ENCODE results near the gene PRMT7. TPM values are rescaled to one million over a fixed set of nuclear protein-coding genes. Genes with fewer than 3 reads are reported as not detected.

The PRMT7 gene
- polyA plus RNA-seq, 1 donor (not counting 4 experiments of a cell fraction or from before 2014, with no cell fraction given) = 27.4 TPM

DNA sequence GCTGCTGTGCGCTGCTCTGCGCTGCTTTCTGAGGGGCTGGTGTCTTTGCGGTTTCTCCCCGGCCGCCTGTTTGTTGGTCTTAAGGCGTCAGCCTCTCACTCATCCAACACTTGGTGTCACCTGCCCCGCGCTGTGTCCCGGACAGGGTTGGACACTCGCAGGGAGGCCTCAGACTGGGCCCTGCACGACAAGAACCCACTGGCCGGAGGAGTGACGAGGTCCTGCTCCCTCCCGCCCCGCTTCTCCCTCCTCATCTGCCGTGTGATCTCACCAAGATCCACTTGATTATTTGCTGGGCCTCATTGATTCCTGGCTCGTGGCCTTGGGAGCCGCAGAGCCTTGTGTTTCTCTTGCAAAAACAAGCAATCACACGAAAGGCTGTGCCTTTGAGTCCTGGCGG, 56.6 kb downstream of the PRMT7 start:
- peaks cover 38% of the 10 kb centered on the region for H3K27me3 ChIP-seq (ENCODE audit: control insufficient read depth, extremely low read depth, insufficient read depth, low read length)
- H4K20me1 ChIP-seq (ENCODE audit: control insufficient read depth, extremely low read depth, insufficient read depth, low read length) = no peaks in the 10 kb centered on the region
- no peak overlapping the region for H3K27ac ChIP-seq (ENCODE audit: control insufficient read depth, insufficient read depth, low read length)
- H3K36me3 ChIP-seq (ENCODE audit: control insufficient read depth in 2 of 2, extremely low read depth in 1 of 2, insufficient read depth in 2 of 2, low read length in 2 of 2) = no peaks in the 10 kb centered on the region
- dilution Hi-C loops (cut with MboI; ENCODE audit: extremely low pct_ligation_motif_present, low sequenced_read_pairs) = no loop called here
- no peak for DNase-seq (ENCODE audit: low read depth, low spot score)
- no peaks in the 10 kb centered on the region for H3K9me1 ChIP-seq (ENCODE audit: control insufficient read depth, extremely low read depth, insufficient read depth, low read length)
- no peaks in the 10 kb centered on the region for H3K9me3 ChIP-seq (ENCODE audit: control insufficient read depth, low read depth, low read length)
- no peak overlapping the region for H3K4me3 ChIP-seq (ENCODE audit: control insufficient read depth in 2 of 3, extremely low read depth in 1 of 3, insufficient read depth in 2 of 3, low read depth in 1 of 3, low read length in 3 of 3)
- H2AFZ ChIP-seq (ENCODE audit: control insufficient read depth, low read length) = no peak overlapping the region
- FAIRE-seq = no peak
- H3K79me2 ChIP-seq (ENCODE audit: control insufficient read depth, insufficient read depth, low read length) = no peaks in the 10 kb centered on the region
- no peak overlapping the region for H3K9ac ChIP-seq (ENCODE audit: control insufficient read depth, extremely low read depth, insufficient read depth, low read length)
- H3K4me2 ChIP-seq (ENCODE audit: control insufficient read depth, extremely low read depth, insufficient read depth, low read depth, low read length) = no peak overlapping the region
- no peaks in the 10 kb centered on the region for H3K4me1 ChIP-seq (ENCODE audit: control insufficient read depth, extremely low read depth, insufficient read depth, low read length)
- TF ChIP-seq EZH2 (IDR thresholded peaks at IDR 0.05; ENCODE audit: low read length) = no peak
- TF ChIP-seq, protein P1, sequence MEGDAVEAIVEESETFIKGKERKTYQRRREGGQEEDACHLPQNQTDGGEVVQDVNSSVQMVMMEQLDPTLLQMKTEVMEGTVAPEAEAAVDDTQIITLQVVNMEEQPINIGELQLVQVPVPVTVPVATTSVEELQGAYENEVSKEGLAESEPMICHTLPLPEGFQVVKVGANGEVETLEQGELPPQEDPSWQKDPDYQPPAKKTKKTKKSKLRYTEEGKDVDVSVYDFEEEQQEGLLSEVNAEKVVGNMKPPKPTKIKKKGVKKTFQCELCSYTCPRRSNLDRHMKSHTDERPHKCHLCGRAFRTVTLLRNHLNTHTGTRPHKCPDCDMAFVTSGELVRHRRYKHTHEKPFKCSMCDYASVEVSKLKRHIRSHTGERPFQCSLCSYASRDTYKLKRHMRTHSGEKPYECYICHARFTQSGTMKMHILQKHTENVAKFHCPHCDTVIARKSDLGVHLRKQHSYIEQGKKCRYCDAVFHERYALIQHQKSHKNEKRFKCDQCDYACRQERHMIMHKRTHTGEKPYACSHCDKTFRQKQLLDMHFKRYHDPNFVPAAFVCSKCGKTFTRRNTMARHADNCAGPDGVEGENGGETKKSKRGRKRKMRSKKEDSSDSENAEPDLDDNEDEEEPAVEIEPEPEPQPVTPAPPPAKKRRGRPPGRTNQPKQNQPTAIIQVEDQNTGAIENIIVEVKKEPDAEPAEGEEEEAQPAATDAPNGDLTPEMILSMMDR (optimal IDR thresholded peaks at IDR 0.05 in 1 of 3, IDR thresholded peaks at IDR 0.05 in 1 of 3, conservative IDR thresholded peaks at IDR 0.05 in 1 of 3; ENCODE audit: extremely low read depth in 1 of 3, insufficient read depth in 2 of 3, low read length in 3 of 3) = no peak

DNA sequence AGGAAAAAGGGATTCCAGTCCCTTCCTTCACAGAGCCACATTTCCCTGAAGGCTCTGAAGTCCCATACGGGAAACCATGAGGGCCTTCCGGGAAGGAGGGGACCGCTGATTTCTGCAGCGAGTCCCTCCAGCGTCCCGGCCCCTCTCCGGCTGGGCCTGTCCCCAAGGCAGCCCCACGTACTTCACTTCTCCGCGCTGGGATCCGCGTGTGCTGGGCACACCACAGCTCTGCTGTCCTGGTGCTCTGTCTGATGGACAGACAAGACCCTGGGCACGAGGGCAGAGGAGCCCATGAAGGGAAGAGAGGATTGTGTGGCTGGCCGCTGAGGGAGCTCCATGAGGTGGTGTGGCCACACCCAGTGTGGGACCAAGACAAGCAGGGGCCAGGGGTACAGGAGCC, 57.1 kb downstream of the PRMT7 start:
- no peak overlapping the region for H3K9ac ChIP-seq (ENCODE audit: control insufficient read depth, extremely low read depth, insufficient read depth, low read length)

More for the DNA sequence above, 57.1 kb downstream of the PRMT7 start:
- dilution Hi-C loops (cut with MboI; ENCODE audit: extremely low pct_ligation_motif_present, low sequenced_read_pairs) = no loop called here
- H3K36me3 ChIP-seq (ENCODE audit: control insufficient read depth in 2 of 2, extremely low read depth in 1 of 2, insufficient read depth in 2 of 2, low read length in 2 of 2) = no peaks in the 10 kb centered on the region
- DNase-seq (ENCODE audit: low read depth, low spot score) (no peak), FAIRE-seq (no peak)
- H3K4me2 ChIP-seq (ENCODE audit: control insufficient read depth, extremely low read depth, insufficient read depth, low read depth, low read length) = no peak overlapping the region
- H4K20me1 ChIP-seq (ENCODE audit: control insufficient read depth, extremely low read depth, insufficient read depth, low read length) = no peaks in the 10 kb centered on the region
- no peak overlapping the region for H3K27ac ChIP-seq (ENCODE audit: control insufficient read depth, insufficient read depth, low read length)
- no peak overlapping the region for H3K4me3 ChIP-seq (ENCODE audit: control insufficient read depth in 2 of 3, extremely low read depth in 1 of 3, insufficient read depth in 2 of 3, low read depth in 1 of 3, low read length in 3 of 3)
- no peaks in the 10 kb centered on the region for H3K79me2 ChIP-seq (ENCODE audit: control insufficient read depth, insufficient read depth, low read length)
- H3K9me3 ChIP-seq (ENCODE audit: control insufficient read depth, low read depth, low read length) = no peaks in the 10 kb centered on the region
- H3K27me3 ChIP-seq (ENCODE audit: control insufficient read depth, extremely low read depth, insufficient read depth, low read length) = peaks cover 38% of the 10 kb centered on the region
- H3K9me1 ChIP-seq (ENCODE audit: control insufficient read depth, extremely low read depth, insufficient read depth, low read length) = no peaks in the 10 kb centered on the region
- H3K4me1 ChIP-seq (ENCODE audit: control insufficient read depth, extremely low read depth, insufficient read depth, low read length) = no peaks in the 10 kb centered on the region
- no peak for TF ChIP-seq EZH2 (IDR thresholded peaks at IDR 0.05; ENCODE audit: low read length)
- TF ChIP-seq, protein P1 (optimal IDR thresholded peaks at IDR 0.05 in 1 of 3, IDR thresholded peaks at IDR 0.05 in 1 of 3, conservative IDR thresholded peaks at IDR 0.05 in 1 of 3; ENCODE audit: extremely low read depth in 1 of 3, insufficient read depth in 2 of 3, low read length in 3 of 3) = no peak
- H2AFZ ChIP-seq (ENCODE audit: control insufficient read depth, low read length) = no peak overlapping the region

Measured in keratinocyte (primary cell).